HEK293 (cell line): ENCODE measurements around the gene CYP27B1.

Experiments
- CTCF ChIA-PET: fragments of 350-600 bp; formaldehyde crosslinking; extraction: SDS; loops from one replicate; lab custom pipeline; 2021; ENCODE audit warnings: antibody characterized with exemption; lab: Yijun Ruan, JAX
- POLR2A ChIA-PET: fragments of 300-600 bp; formaldehyde crosslinking; extraction: SDS; loops from one replicate; lab custom pipeline; 2020; ENCODE audit warnings: antibody characterized with exemption, inconsistent platforms; lab: Yijun Ruan, JAX
- H3K27ac ChIP-seq: fragments of 200-500 bp; sonication (Bioruptor generic); 2 replicates; pipeline ENCODE4 v1.5.1; 2014; ENCODE audit warnings: low read depth, low read length, control low read depth, inconsistent platforms; ENCODE audit errors: extremely low read depth
- H3K36me3 ChIP-seq, 2 experiments: fragments of 200-500 bp in 1 of 2; sonication (Bioruptor generic) in 1 of 2; 1 replicate in 1 of 2; 2 replicates in 1 of 2; pipeline ENCODE4 v1.5.1; 2014 to 2017; ENCODE audit warnings: inconsistent platforms in 2 of 2, low read length in 2 of 2; ENCODE audit not compliant: control insufficient read depth in 2 of 2, insufficient read depth in 1 of 2
- H3K4me1 ChIP-seq: fragments of 200-500 bp; sonication (Bioruptor generic); 2 replicates; pipeline ENCODE4 v1.5.1; 2014; ENCODE audit warnings: mild to moderate bottlenecking, low read length, inconsistent platforms; ENCODE audit not compliant: control insufficient read depth, insufficient read depth
- H3K4me3 ChIP-seq: 2 replicates; pipeline ENCODE4 v1.5.1; 2011; ENCODE audit warnings: low read depth, mild to moderate bottlenecking, control low read depth, low read length, moderate library complexity
- H3K9me3 ChIP-seq: fragments of 200-500 bp; sonication (Bioruptor generic); 2 replicates; pipeline ENCODE4 v1.5.1; 2014; ENCODE audit warnings: low read depth, low read length, inconsistent platforms; ENCODE audit not compliant: control insufficient read depth, insufficient read depth
- KLF1 ChIP-seq: fragments of 450-650 bp; formaldehyde crosslinking; IDR thresholded peaks from 2 replicates; pipeline ENCODE4 v1.5.1; 2016; ENCODE audit warnings: missing biosample characterization, missing genetic modification characterization
- MEIS1 ChIP-seq: sonication (generic); formaldehyde crosslinking; IDR thresholded peaks from 2 replicates; pipeline ENCODE4 v1.8.1; 2022; ENCODE audit warnings: missing genetic modification reagents, mild to moderate bottlenecking, borderline replicate concordance
- OVOL3 ChIP-seq: fragments of 450-650 bp; formaldehyde crosslinking; IDR thresholded peaks from 2 replicates; pipeline ENCODE4 v1.5.1; 2016; ENCODE audit warnings: missing biosample characterization, missing genetic modification characterization
- RBAK ChIP-seq: fragments of 450-650 bp; formaldehyde crosslinking; IDR thresholded peaks from 2 replicates; pipeline ENCODE4 v1.5.1; 2016; ENCODE audit warnings: missing biosample characterization, missing genetic modification characterization
- REPIN1 ChIP-seq: fragments of 450-650 bp; formaldehyde crosslinking; IDR thresholded peaks from 2 replicates; pipeline ENCODE4 v1.5.1; 2017; ENCODE audit warnings: missing biosample characterization, missing genetic modification characterization, low read depth
- SCRT1 ChIP-seq: fragments of 450-650 bp; formaldehyde crosslinking; IDR thresholded peaks from 2 replicates; pipeline ENCODE4 v1.5.1; 2016; ENCODE audit warnings: missing biosample characterization, missing genetic modification characterization, borderline replicate concordance
- SP3 ChIP-seq: fragments of 450-650 bp; formaldehyde crosslinking; IDR thresholded peaks from 2 replicates; pipeline ENCODE4 v1.5.1; 2016; ENCODE audit warnings: missing biosample characterization, missing genetic modification characterization
- TCF7L2 ChIP-seq: IDR thresholded peaks from 2 replicates; pipeline ENCODE4 v1.6.1; 2011; ENCODE audit warnings: low read depth, mild to moderate bottlenecking, inconsistent platforms, low read length, moderate library complexity, borderline replicate concordance
- TRIM28 ChIP-seq: IDR thresholded peaks from 2 replicates; pipeline ENCODE4 v1.6.1; 2011; ENCODE audit warnings: low read length, control low read depth, borderline replicate concordance
- WT1 ChIP-seq: fragments of 450-650 bp; formaldehyde crosslinking; IDR thresholded peaks from 2 replicates; pipeline ENCODE4 v1.5.1; 2016; ENCODE audit warnings: missing biosample characterization, missing genetic modification characterization
- ZNF133 ChIP-seq: fragments of 450-650 bp; formaldehyde crosslinking; IDR thresholded peaks from 2 replicates; pipeline ENCODE4 v1.5.1; 2016; ENCODE audit warnings: missing biosample characterization, missing genetic modification characterization
- ZNF16 ChIP-seq: fragments of 450-650 bp; formaldehyde crosslinking; IDR thresholded peaks from 2 replicates; pipeline ENCODE4 v1.5.1; 2016; ENCODE audit warnings: low read depth, missing biosample characterization, missing genetic modification characterization
- ZNF433 ChIP-seq: fragments of 450-650 bp; formaldehyde crosslinking; IDR thresholded peaks from 2 replicates; pipeline ENCODE4 v1.5.1; 2016; ENCODE audit warnings: missing biosample characterization, missing genetic modification characterization, low read depth
- ZNF48 ChIP-seq: fragments of 450-650 bp; formaldehyde crosslinking; IDR thresholded peaks from 2 replicates; pipeline ENCODE4 v1.5.1; 2016; ENCODE audit warnings: missing biosample characterization, missing genetic modification characterization
- ZNF514 ChIP-seq: fragments of 450-650 bp; formaldehyde crosslinking; IDR thresholded peaks from 2 replicates; pipeline ENCODE4 v1.5.1; 2016; ENCODE audit warnings: missing biosample characterization, missing genetic modification characterization
- ZNF530 ChIP-seq: fragments of 450-650 bp; formaldehyde crosslinking; IDR thresholded peaks from 2 replicates; pipeline ENCODE4 v1.5.1; 2016; ENCODE audit warnings: low read depth, missing biosample characterization, missing genetic modification characterization
- ZNF701 ChIP-seq: fragments of 450-650 bp; formaldehyde crosslinking; IDR thresholded peaks from 2 replicates; pipeline ENCODE4 v1.5.1; 2016; ENCODE audit warnings: missing biosample characterization, missing genetic modification characterization
- ZNF777 ChIP-seq: fragments of 450-650 bp; formaldehyde crosslinking; IDR thresholded peaks from 2 replicates; pipeline ENCODE4 v1.5.1; 2017; ENCODE audit warnings: missing biosample characterization, missing genetic modification characterization, borderline replicate concordance
- ZNF837 ChIP-seq: fragments of 450-650 bp; formaldehyde crosslinking; IDR thresholded peaks from 2 replicates; pipeline ENCODE4 v1.5.1; 2016; ENCODE audit warnings: missing biosample characterization, missing genetic modification characterization
- ZSCAN16 ChIP-seq: fragments of 450-650 bp; formaldehyde crosslinking; IDR thresholded peaks from 2 replicates; pipeline ENCODE4 v1.5.1; 2016; ENCODE audit warnings: missing biosample characterization, missing genetic modification characterization
- TF ChIP-seq, protein P1 (sequence below): fragments of 450-650 bp; formaldehyde crosslinking; IDR thresholded peaks from 2 replicates; pipeline ENCODE4 v1.5.1; 2016; ENCODE audit warnings: missing biosample characterization, missing genetic modification characterization
- TF ChIP-seq, protein P2 (sequence below): fragments of 450-650 bp; formaldehyde crosslinking; IDR thresholded peaks from 2 replicates; pipeline ENCODE4 v1.5.1; 2016; ENCODE audit warnings: missing biosample characterization, missing genetic modification characterization, borderline replicate concordance
- TF ChIP-seq, protein P3 (sequence below): fragments of 450-650 bp; formaldehyde crosslinking; optimal IDR thresholded peaks from 2 replicates; pipeline ENCODE3; 2016; ENCODE audit warnings: missing biosample characterization, mild to moderate bottlenecking, missing genetic modification characterization

The CYP27B1 gene

DNA sequence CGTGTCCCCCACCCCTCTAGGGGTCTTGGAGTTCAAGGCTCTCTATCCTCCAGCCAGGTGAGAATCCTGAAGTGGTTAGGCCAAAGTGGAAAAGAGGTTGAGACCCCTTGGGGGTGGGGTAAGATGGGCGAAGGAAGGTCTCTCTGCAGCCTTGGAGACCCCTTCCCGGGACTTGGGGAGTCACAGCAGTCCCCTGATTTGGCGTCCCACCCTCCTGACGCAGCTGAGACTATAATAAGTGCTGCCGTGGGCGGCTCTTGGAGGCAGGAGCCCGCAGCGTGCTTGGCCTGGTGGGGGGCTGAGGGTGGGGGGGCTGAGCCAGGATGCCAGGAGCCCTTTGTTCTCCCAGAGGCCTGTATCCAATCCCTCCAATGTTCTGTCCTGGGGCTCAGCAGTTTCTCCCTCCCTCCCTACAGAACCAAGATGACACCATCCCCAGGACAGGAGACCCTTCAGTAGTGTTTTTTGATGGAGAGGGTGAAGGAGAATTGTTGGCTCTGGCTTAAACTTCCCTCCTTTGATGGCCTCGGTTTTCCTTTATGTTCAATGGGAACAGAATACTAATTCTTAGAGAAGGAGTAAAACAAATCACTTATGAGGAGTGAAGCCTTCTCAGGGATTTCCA lies 26.9 kb downstream of the CYP27B1 start (continued):
- TF ChIP-seq ZNF530 (no peak), ZNF133 (tag by site-specific recombination) (no peak), ZNF837 (tag by site-specific recombination) (no peak), ZNF701 (tag by site-specific recombination) (no peak), RBAK (no peak)

DNA sequence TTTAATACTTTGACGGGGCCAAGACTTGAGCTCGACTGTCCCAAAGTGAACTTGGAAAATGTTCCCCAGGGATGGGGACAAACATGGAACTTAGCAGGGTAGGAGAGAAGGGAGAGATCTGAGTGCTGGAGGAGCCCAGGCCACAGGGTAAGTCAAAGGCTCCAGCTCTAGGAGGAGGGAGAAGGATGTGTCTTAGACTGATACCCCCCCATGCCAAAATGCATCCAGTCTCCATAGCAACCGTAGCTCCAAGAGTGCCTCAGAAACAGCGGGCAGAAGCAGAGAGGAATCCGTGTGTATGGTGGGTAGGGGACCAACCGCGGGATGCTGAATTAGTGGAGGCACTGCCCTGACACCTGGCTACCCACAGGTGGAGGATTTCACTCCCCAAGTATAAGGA lies 27.5 kb downstream of the CYP27B1 start:
- Histone ChIP-seq H3K9me3 (no peaks in the 10 kb centered on the region), H3K4me3 (no peak overlapping the region), H3K4me1 (peaks cover 8% of the 10 kb centered on the region; the same call in 1 of the 2 replicates), H3K27ac (no peak overlapping the region), H3K36me3 (no peaks in the 10 kb centered on the region)
- ChIA-PET CTCF (interaction anchor here (0.6 kb wide), 3 partner anchors 15 to 283 kb away, joined by 3 to 4 read pairs (median 3); no protein-coding TSS in a partner anchor), POLR2A (no interaction called here)
- TF ChIP-seq REPIN1 (tag by site-specific recombination) (no peak), ZSCAN16 (no peak), ZNF16 (tag by site-specific recombination) (no peak), TCF7L2 (no peak), SP3 (no peak), ZNF701 (tag by site-specific recombination) (no peak), MEIS1 (no peak), WT1 (tag by site-specific recombination) (no peak), TRIM28 (no peak), ZNF777 (tag by site-specific recombination) (no peak), KLF1 (tag by site-specific recombination) (no peak), SCRT1 (tag by site-specific recombination) (no peak), ZNF433 (no peak), ZNF514 (tag by site-specific recombination) (no peak), OVOL3 (tag by site-specific recombination) (no peak), ZNF48 (tag by site-specific recombination) (no peak)
- TF ChIP-seq, protein P1, sequence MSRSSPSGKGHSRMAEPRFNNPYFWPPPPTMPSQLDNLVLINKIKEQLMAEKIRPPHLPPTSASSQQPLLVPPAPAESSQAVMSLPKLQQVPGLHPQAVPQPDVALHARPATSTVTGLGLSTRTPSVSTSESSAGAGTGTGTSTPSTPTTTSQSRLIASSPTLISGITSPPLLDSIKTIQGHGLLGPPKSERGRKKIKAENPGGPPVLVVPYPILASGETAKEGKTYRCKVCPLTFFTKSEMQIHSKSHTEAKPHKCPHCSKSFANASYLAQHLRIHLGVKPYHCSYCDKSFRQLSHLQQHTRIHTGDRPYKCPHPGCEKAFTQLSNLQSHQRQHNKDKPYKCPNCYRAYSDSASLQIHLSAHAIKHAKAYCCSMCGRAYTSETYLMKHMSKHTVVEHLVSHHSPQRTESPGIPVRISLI (tag by site-specific recombination): no peak
- TF ChIP-seq, protein P2, sequence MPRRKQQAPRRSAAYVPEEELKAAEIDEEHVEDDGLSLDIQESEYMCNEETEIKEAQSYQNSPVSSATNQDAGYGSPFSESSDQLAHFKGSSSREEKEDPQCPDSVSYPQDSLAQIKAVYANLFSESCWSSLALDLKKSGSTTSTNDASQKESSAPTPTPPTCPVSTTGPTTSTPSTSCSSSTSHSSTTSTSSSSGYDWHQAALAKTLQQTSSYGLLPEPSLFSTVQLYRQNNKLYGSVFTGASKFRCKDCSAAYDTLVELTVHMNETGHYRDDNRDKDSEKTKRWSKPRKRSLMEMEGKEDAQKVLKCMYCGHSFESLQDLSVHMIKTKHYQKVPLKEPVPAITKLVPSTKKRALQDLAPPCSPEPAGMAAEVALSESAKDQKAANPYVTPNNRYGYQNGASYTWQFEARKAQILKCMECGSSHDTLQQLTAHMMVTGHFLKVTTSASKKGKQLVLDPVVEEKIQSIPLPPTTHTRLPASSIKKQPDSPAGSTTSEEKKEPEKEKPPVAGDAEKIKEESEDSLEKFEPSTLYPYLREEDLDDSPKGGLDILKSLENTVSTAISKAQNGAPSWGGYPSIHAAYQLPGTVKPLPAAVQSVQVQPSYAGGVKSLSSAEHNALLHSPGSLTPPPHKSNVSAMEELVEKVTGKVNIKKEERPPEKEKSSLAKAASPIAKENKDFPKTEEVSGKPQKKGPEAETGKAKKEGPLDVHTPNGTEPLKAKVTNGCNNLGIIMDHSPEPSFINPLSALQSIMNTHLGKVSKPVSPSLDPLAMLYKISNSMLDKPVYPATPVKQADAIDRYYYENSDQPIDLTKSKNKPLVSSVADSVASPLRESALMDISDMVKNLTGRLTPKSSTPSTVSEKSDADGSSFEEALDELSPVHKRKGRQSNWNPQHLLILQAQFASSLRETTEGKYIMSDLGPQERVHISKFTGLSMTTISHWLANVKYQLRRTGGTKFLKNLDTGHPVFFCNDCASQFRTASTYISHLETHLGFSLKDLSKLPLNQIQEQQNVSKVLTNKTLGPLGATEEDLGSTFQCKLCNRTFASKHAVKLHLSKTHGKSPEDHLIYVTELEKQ (tag by site-specific recombination): no peak
- TF ChIP-seq, protein P3, sequence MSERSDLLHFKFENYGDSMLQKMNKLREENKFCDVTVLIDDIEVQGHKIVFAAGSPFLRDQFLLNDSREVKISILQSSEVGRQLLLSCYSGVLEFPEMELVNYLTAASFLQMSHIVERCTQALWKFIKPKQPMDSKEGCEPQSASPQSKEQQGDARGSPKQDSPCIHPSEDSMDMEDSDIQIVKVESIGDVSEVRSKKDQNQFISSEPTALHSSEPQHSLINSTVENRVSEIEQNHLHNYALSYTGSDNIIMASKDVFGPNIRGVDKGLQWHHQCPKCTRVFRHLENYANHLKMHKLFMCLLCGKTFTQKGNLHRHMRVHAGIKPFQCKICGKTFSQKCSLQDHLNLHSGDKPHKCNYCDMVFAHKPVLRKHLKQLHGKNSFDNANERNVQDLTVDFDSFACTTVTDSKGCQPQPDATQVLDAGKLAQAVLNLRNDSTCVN (tag by site-specific recombination): no peak
